ENCODE results near the gene STK35.

The STK35 gene

DNA sequence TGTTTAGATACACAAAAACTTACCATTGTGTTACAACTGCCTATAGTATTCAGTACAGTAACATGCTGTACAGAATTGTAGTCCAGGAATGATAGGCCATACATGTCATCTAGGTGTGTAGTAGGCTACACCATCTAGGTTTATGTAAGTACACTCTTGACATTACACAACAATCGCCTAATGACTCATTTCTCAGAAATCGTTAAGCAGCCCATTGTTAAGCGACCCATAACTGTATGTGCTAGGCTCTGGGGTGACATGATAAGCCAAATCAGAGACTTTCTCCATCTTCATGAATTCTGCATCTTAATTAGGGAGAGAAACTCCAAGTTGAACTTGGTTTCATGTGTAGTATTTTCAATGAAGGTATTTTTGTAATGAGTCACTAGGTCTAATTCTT lies 17.2 kb downstream of the STK35 start:
- POLR2A ChIA-PET = no interaction called here
- CTCF ChIA-PET = interaction anchor here (1.7 kb wide), 1 partner anchor 16 kb away, joined by 7 read pairs; no protein-coding TSS in a partner anchor
- TF ChIP-seq CTCF (IDR thresholded peaks at IDR 0.05; ENCODE audit: control extremely low read depth, extremely low read depth, low read depth, missing control alignments) = no peak
- DNase-seq (ENCODE audit: extremely low spot score) = no peak

GRCh38 chr20:2122936-2123335 lies 21.3 kb downstream of the STK35 start:
- ChIA-PET POLR2A (no interaction called here), CTCF (interaction anchor here (1.5 kb wide), 1 partner anchor 358 kb away, joined by 3 read pairs; no protein-coding TSS in a partner anchor)
- TF ChIP-seq CTCF (IDR thresholded peaks at IDR 0.05; ENCODE audit: control extremely low read depth, extremely low read depth, low read depth, missing control alignments) = no peak
- no peak for DNase-seq (ENCODE audit: extremely low spot score)

GRCh38 chr20:2123720-2124119 lies 22.1 kb downstream of the STK35 start:
- ChIA-PET CTCF (interaction anchor here (0.8 to 3.9 kb wide), 4 partner anchors 15 to 358 kb away, joined by 3 to 13 read pairs (median 4); no protein-coding TSS in a partner anchor), POLR2A (interaction anchor here (1.3 kb wide), 1 partner anchor 21 kb away, joined by 3 read pairs; no protein-coding TSS in a partner anchor)
- no peak for TF ChIP-seq CTCF (IDR thresholded peaks at IDR 0.05; ENCODE audit: control extremely low read depth, extremely low read depth, low read depth, missing control alignments)
- DNase-seq (ENCODE audit: extremely low spot score) = no peak

- POLR2A ChIA-PET = interaction anchor here (1.1 to 1.3 kb wide), 2 partner anchors 21 to 22 kb away, joined by 3 read pairs; no protein-coding TSS in a partner anchor
- CTCF ChIA-PET = interaction anchor here (0.8 to 3.9 kb wide), 5 partner anchors 16 to 119 kb away, joined by 3 to 13 read pairs (median 4); no protein-coding TSS in a partner anchor
These were observed 23.1 kb downstream of the STK35 start for GRCh38 chr20:2124564-2125213.

DNA sequence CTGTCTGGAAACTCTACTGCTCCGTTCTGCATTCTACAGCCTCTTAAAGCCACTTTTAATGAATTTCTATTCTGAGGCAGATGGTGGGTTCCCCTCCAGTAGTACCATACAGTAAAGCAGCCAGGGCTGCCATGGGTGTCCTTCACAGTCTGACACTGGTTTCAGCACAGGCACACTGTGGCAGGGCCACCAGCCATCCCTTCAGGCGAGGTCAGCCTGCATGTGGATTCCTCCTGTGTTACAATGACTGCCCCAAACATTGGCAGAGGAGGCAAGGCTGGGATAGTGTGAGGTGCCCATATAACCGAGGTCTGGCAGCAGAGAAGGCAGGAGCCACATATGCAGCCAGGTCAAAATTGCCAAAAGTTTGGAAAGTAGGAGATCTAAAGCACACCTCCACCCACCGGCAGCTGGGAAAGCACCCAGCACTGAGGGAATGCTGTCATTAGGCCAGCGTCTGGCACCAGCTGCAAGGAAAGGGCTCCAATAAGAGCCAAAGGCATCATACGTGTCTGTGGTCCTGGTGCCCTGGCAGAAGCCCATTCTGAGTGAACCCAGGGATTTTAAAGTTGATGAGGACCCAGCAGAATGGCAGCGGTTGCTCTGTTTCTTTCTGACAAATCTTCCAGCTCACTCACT lies 24.0 kb downstream of the STK35 start:
- no peak for DNase-seq (ENCODE audit: extremely low spot score)
- ChIA-PET POLR2A (no interaction called here), CTCF (interaction anchor here (1.2 to 3.9 kb wide), 2 partner anchors 17 to 120 kb away, joined by 4 to 13 read pairs; no protein-coding TSS in a partner anchor)
- TF ChIP-seq CTCF (IDR thresholded peaks at IDR 0.05; ENCODE audit: control extremely low read depth, extremely low read depth, low read depth, missing control alignments) = no peak

More at GRCh38 chr20:2124564-2125213, 23.1 kb downstream of the STK35 start:
- no peak for TF ChIP-seq CTCF (IDR thresholded peaks at IDR 0.05; ENCODE audit: control extremely low read depth, extremely low read depth, low read depth, missing control alignments)
- no peak for DNase-seq (ENCODE audit: extremely low spot score)

- DNase-seq (ENCODE audit: extremely low spot score) = no peak
- CTCF ChIA-PET = interaction anchor here (1.0 to 3.9 kb wide), 3 partner anchors 19 to 260 kb away, joined by 3 to 13 read pairs (median 4); no protein-coding TSS in a partner anchor
- no peak for TF ChIP-seq CTCF (IDR thresholded peaks at IDR 0.05; ENCODE audit: control extremely low read depth, extremely low read depth, low read depth, missing control alignments)
- POLR2A ChIA-PET = interaction anchor here (0.6 kb wide), 1 partner anchor 19 kb away, joined by 4 read pairs; no protein-coding TSS in a partner anchor
These were observed 25.6 kb downstream of the STK35 start for GRCh38 chr20:2127238-2127637.

All from GM10248 (cell line).